DOHH2 (cell line): Measurements from ENCODE around the gene CLDN2.

Experiments used
- H3F3A ChIP-seq: fragments of 200-600 bp; sonication (generic), shearing (Covaris generic); 2 replicates; pipeline ENCODE4 v1.6.0; 2016; ENCODE audit warnings: antibody characterized with exemption, mild to moderate bottlenecking; ENCODE audit not compliant: control insufficient read depth, insufficient read depth
- H3K27ac ChIP-seq: fragments of 200-600 bp; sonication (generic); 2 replicates; pipeline ENCODE4 v1.5.1; 2014; ENCODE audit warnings: low read depth, mild to moderate bottlenecking, low read length, moderate library complexity
- H3K27me3 ChIP-seq: fragments of 200-600 bp; sonication (generic); 2 replicates; pipeline ENCODE4 v1.6.1; 2014; ENCODE audit warnings: mild to moderate bottlenecking, low read length, mixed read lengths; ENCODE audit not compliant: control insufficient read depth
- H3K36me3 ChIP-seq: fragments of 200-600 bp; sonication (generic); 2 replicates; pipeline ENCODE4 v1.6.1; 2014; ENCODE audit warnings: mild to moderate bottlenecking, low read length, moderate library complexity, mixed read lengths; ENCODE audit not compliant: control insufficient read depth
- H3K4me1 ChIP-seq: fragments of 200-600 bp; sonication (generic); 2 replicates; pipeline ENCODE4 v1.6.1; 2014; ENCODE audit warnings: mild to moderate bottlenecking, low read length, mixed read lengths; ENCODE audit not compliant: control insufficient read depth
- H3K4me2 ChIP-seq: fragments of 200-600 bp; sonication (generic); 2 replicates; pipeline ENCODE4 v1.6.0; 2014; ENCODE audit warnings: mild to moderate bottlenecking, low read length, moderate library complexity
- H3K4me3 ChIP-seq: fragments of 200-600 bp; sonication (generic); 2 replicates; pipeline ENCODE4 v1.5.1; 2014; ENCODE audit warnings: mild to moderate bottlenecking, low read length, mixed read lengths
- H3K79me2 ChIP-seq: fragments of 200-600 bp; sonication (generic); 2 replicates; pipeline ENCODE4 v1.6.1; 2014; ENCODE audit warnings: mild to moderate bottlenecking, low read length, mixed read lengths; ENCODE audit not compliant: control insufficient read depth
- H3K9me2 ChIP-seq: fragments of 200-600 bp; sonication (generic); replicated peaks from 2 replicates; pipeline ENCODE4 v1.6.1; 2014; ENCODE audit warnings: mild to moderate bottlenecking, low read length, mixed read lengths; ENCODE audit not compliant: control insufficient read depth
- H3K9me3 ChIP-seq: fragments of 200-600 bp; sonication (generic); 2 replicates; pipeline ENCODE4 v1.6.1; 2014; ENCODE audit warnings: antibody characterized with exemption, low read length, mixed read lengths; ENCODE audit not compliant: control insufficient read depth, insufficient read depth
- H4K20me1 ChIP-seq: fragments of 200-600 bp; sonication (generic); 2 replicates; pipeline ENCODE4 v1.6.0; 2014; ENCODE audit warnings: low read depth, mild to moderate bottlenecking, antibody characterized with exemption, low read length, moderate library complexity; ENCODE audit not compliant: control insufficient read depth, insufficient read depth
- EZH2phosphoT487 ChIP-seq: fragments of 200-600 bp; sonication (generic); IDR thresholded peaks from 2 replicates; pipeline ENCODE4 v1.6.1; 2017; ENCODE audit warnings: borderline replicate concordance, mild to moderate bottlenecking, antibody characterized with exemption, low read length, moderate library complexity, mixed read lengths
- TF ChIP-seq, protein P1 (sequence below): fragments of 200-600 bp; sonication (generic); IDR thresholded peaks from one replicate; pipeline ENCODE4 v1.5.1; 2014; ENCODE audit warnings: antibody characterized with exemption, mild to moderate bottlenecking, low read depth, low read length; ENCODE audit not compliant: poor library complexity, severe bottlenecking

The CLDN2 gene

DNA sequence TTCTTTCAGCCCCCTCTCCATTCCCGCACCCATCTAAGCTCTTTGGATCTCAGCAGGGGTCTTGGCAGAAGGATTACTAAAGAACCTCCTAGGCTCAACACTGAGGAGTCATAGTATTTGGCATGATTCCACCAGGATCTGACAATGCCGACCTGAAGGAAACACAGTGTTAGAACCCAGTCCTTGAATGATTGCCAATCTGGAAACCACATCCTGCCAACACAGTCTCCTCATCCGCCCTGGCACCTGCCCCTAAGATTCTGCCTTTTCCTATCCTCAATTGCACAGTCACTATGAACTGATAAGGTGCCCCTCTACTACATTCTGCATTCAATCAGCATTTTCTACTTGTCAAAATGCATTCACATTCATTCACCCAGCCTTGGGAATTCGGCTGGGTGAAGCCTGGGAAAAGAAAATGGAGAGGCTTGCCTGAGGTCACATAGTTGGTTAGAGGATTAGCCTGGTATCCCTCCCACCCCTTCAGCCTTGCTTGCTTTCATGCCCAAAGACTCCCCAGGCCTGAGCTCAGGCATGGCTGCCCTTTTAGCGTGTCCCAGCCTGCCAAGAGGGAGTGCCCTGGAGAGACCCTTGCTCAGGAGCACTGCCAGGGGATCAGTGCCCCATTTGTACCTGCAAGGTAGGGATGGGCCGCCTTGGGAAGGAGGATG is 2.2 kb upstream of the CLDN2 start:
- Histone ChIP-seq H3K9me2 (no peaks in the 10 kb centered on the region), H3K79me2 (no peaks in the 10 kb centered on the region), H4K20me1 (no peaks in the 10 kb centered on the region), H3K4me2 (no peak overlapping the region), H3F3A (no peaks in the 10 kb centered on the region), H3K27ac (no peak overlapping the region), H3K4me1 (no peaks in the 10 kb centered on the region), H3K27me3 (no peaks in the 10 kb centered on the region), H3K9me3 (no peaks in the 10 kb centered on the region), H3K36me3 (no peaks in the 10 kb centered on the region), H3K4me3 (no peak overlapping the region)
- no peak for TF ChIP-seq EZH2phosphoT487
- TF ChIP-seq, protein P1, sequence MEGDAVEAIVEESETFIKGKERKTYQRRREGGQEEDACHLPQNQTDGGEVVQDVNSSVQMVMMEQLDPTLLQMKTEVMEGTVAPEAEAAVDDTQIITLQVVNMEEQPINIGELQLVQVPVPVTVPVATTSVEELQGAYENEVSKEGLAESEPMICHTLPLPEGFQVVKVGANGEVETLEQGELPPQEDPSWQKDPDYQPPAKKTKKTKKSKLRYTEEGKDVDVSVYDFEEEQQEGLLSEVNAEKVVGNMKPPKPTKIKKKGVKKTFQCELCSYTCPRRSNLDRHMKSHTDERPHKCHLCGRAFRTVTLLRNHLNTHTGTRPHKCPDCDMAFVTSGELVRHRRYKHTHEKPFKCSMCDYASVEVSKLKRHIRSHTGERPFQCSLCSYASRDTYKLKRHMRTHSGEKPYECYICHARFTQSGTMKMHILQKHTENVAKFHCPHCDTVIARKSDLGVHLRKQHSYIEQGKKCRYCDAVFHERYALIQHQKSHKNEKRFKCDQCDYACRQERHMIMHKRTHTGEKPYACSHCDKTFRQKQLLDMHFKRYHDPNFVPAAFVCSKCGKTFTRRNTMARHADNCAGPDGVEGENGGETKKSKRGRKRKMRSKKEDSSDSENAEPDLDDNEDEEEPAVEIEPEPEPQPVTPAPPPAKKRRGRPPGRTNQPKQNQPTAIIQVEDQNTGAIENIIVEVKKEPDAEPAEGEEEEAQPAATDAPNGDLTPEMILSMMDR = no peak

DNA sequence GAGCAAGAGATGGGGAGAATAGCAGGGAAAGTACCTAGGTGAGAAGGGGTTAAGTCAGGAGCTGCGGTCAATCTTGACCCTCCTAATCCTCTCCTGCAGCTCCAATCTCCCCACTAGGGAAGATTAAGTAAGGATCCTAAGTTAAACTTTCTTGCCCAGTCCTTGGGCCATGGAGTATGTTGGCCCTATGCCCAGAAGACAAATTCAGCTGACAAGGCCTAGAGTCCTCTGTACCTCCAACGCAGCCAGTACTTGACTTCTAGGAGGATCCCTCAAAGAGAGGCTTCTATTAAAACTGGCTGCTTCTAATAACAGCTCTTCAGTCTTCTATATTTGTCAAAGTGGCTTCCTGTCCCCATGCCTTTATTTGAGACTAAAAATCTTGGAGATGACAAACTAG is 1.4 kb downstream of the CLDN2 start:
- Histone ChIP-seq H3K9me3 (no peaks in the 10 kb centered on the region), H3K36me3 (no peaks in the 10 kb centered on the region), H3K27ac (no peak overlapping the region), H3K4me1 (no peaks in the 10 kb centered on the region), H3K27me3 (no peaks in the 10 kb centered on the region), H3K9me2 (no peaks in the 10 kb centered on the region), H3F3A (no peaks in the 10 kb centered on the region), H4K20me1 (no peaks in the 10 kb centered on the region), H3K4me3 (no peak overlapping the region), H3K79me2 (no peaks in the 10 kb centered on the region), H3K4me2 (no peak overlapping the region)
- TF ChIP-seq, protein P1 = no peak
- no peak for TF ChIP-seq EZH2phosphoT487

- H3K27me3 ChIP-seq = no peaks in the 10 kb centered on the region
- H3F3A ChIP-seq = no peaks in the 10 kb centered on the region
- no peak overlapping the region for H3K4me2 ChIP-seq
- no peaks in the 10 kb centered on the region for H3K9me3 ChIP-seq
- no peaks in the 10 kb centered on the region for H3K9me2 ChIP-seq
- H3K4me1 ChIP-seq = no peaks in the 10 kb centered on the region
- no peaks in the 10 kb centered on the region for H3K36me3 ChIP-seq
- no peak overlapping the region for H3K4me3 ChIP-seq
- H4K20me1 ChIP-seq = no peaks in the 10 kb centered on the region
- no peaks in the 10 kb centered on the region for H3K79me2 ChIP-seq
- TF ChIP-seq, protein P1 = no peak
- no peak overlapping the region for H3K27ac ChIP-seq
These were observed 6.8 kb downstream of the CLDN2 start for GRCh38 chrX:106927023-106927422.

GRCh38 chrX:106927700-106928099 is 7.5 kb downstream of the CLDN2 start:
- TF ChIP-seq, protein P1 = no peak
- no peak for TF ChIP-seq EZH2phosphoT487
- no peak overlapping the region for H3K4me2 ChIP-seq
- no peaks in the 10 kb centered on the region for H3K36me3 ChIP-seq
- no peaks in the 10 kb centered on the region for H3K9me2 ChIP-seq
- H4K20me1 ChIP-seq = no peaks in the 10 kb centered on the region
- no peaks in the 10 kb centered on the region for H3F3A ChIP-seq
- H3K79me2 ChIP-seq = no peaks in the 10 kb centered on the region
- no peak overlapping the region for H3K4me3 ChIP-seq
- no peaks in the 10 kb centered on the region for H3K27me3 ChIP-seq
- H3K9me3 ChIP-seq = no peaks in the 10 kb centered on the region
- no peaks in the 10 kb centered on the region for H3K4me1 ChIP-seq
- H3K27ac ChIP-seq = no peak overlapping the region
